B cell (primary cell): Measurements from ENCODE around the gene DIPK1B. TPM values are rescaled to one million over a fixed set of nuclear protein-coding genes. Genes with fewer than 3 reads are reported as not detected.

ENCODE experiments used
- ATAC-seq: fragments of 200-7000 bp; cut with Tn5 transposase; one replicate; pipeline ENCODE4 v1.10.0; 2021; ENCODE audit warnings: low read depth, mild to moderate bottlenecking, moderate number of reproducible peaks, moderate library complexity
- CTCF ChIA-PET: fragments of 350-600 bp; sonication (Branson Sonifier 250); formaldehyde crosslinking; loops from one replicate; lab custom pipeline; 2021; ENCODE audit warnings: antibody characterized with exemption, inconsistent platforms; lab: Charles Lee
- POLR2A ChIA-PET: fragments of 350-600 bp; sonication (Branson Sonifier 250); formaldehyde crosslinking; loops from one replicate; lab custom pipeline; 2021; ENCODE audit warnings: antibody characterized with exemption; lab: Charles Lee
- DNase-seq: peaks from one replicate; pipeline ENCODE4 v3.0.0; 2013
- H2AFZ ChIP-seq: 2 replicates; pipeline ENCODE4 v1.6.1; 2012; ENCODE audit warnings: mild to moderate bottlenecking, low read depth, low read length; ENCODE audit not compliant: insufficient read depth, poor library complexity, severe bottlenecking
- H3K27ac ChIP-seq, 2 donors: 1 replicate in 1 of 2; 2 replicates in 1 of 2; pipeline ENCODE4 v1.5.1; 2012 to 2013; ENCODE audit warnings: low read length in 2 of 2, mild to moderate bottlenecking in 2 of 2, moderate library complexity in 1 of 2
- H3K27me3 ChIP-seq, 4 experiments: fragments of 200-600 bp in 1 of 4; sonication (generic) in 1 of 4; replicated peaks in 1 of 4; 1 replicate in 2 of 4; 2 replicates in 2 of 4; pipeline versions ENCODE4 v1.6.1 to v1.7.0; 2013 to 2016; ENCODE audit warnings: low read length in 3 of 4, mild to moderate bottlenecking in 2 of 4, mixed read lengths in 1 of 4, moderate library complexity in 1 of 4; ENCODE audit not compliant: insufficient read depth in 4 of 4, control insufficient read depth in 3 of 4; ENCODE audit errors: control extremely low read depth in 1 of 4
- H3K36me3 ChIP-seq, 2 experiments: replicated peaks in 1 of 2; 1 replicate in 1 of 2; 2 replicates in 1 of 2; pipeline versions ENCODE4 v1.6.1 to v1.7.1; 2013; ENCODE audit warnings: low read length in 1 of 2; ENCODE audit not compliant: insufficient read depth in 2 of 2, control insufficient read depth in 1 of 2; ENCODE audit errors: control extremely low read depth in 1 of 2, extremely low read depth in 1 of 2
- H3K4me1 ChIP-seq, 2 donors: fragments of 200-600 bp in 1 of 2; sonication (generic) in 1 of 2; 1 replicate in 1 of 2; 2 replicates in 1 of 2; pipeline versions ENCODE4 v1.5.1 to v1.6.1; 2013 to 2017; ENCODE audit warnings: low read length in 2 of 2; ENCODE audit not compliant: control insufficient read depth in 2 of 2, insufficient read depth in 2 of 2
- H3K4me2 ChIP-seq: replicated peaks from 2 replicates; pipeline ENCODE3; 2012; ENCODE audit warnings: mild to moderate bottlenecking, low read depth, low read length; ENCODE audit not compliant: poor library complexity, severe bottlenecking
- H3K4me3 ChIP-seq, 5 experiments: fragments of 200-600 bp in 1 of 5; sonication (generic) in 1 of 5; 1 replicate in 3 of 5; 2 replicates in 2 of 5; pipeline versions ENCODE4 v1.5.1 to v1.7.0; 2011 to 2016; ENCODE audit warnings: low read length in 4 of 5, mild to moderate bottlenecking in 4 of 5, low read depth in 2 of 5, control low read depth in 1 of 5, moderate library complexity in 1 of 5; ENCODE audit not compliant: insufficient read depth in 1 of 5; ENCODE audit errors: control extremely low read depth in 1 of 5, extremely low read depth in 1 of 5
- H3K79me2 ChIP-seq: fragments of 200-600 bp; sonication (generic); one replicate; pipeline ENCODE4 v1.6.0; 2016; ENCODE audit warnings: low read length; ENCODE audit not compliant: control insufficient read depth, insufficient read depth
- H3K9ac ChIP-seq: fragments of 200-600 bp; sonication (generic); 2 replicates; pipeline ENCODE4 v1.6.1; 2017; ENCODE audit warnings: mild to moderate bottlenecking, low read length, moderate library complexity
- H3K9me3 ChIP-seq, 3 donors: one replicate each; pipeline versions ENCODE4 v1.6.1 to v1.7.1; 2013; ENCODE audit warnings: low read length in 2 of 3; ENCODE audit not compliant: control insufficient read depth in 2 of 3, insufficient read depth in 1 of 3; ENCODE audit errors: control extremely low read depth in 1 of 3
- H4K20me1 ChIP-seq: 2 replicates; pipeline ENCODE4 v1.6.0; 2012; ENCODE audit warnings: mild to moderate bottlenecking, low read length; ENCODE audit not compliant: insufficient read depth, control insufficient read depth, poor library complexity, severe bottlenecking
- H3K27ac Mint-ChIP-seq: one replicate; pipeline ENCODE4 v1.8.0; 2021; ENCODE audit warnings: mixed read lengths
- H3K27me3 Mint-ChIP-seq: one replicate; pipeline ENCODE4 v1.8.0; 2021; ENCODE audit warnings: mixed read lengths
- H3K4me1 Mint-ChIP-seq: one replicate; pipeline ENCODE4 v1.8.0; 2021; ENCODE audit warnings: mixed read lengths
- H3K4me3 Mint-ChIP-seq: one replicate; pipeline ENCODE4 v1.8.0; 2021; ENCODE audit warnings: mixed read lengths
- H3K9me3 Mint-ChIP-seq: one replicate; pipeline ENCODE4 v1.8.0; 2022; ENCODE audit warnings: mixed read lengths; ENCODE audit not compliant: insufficient read depth
- CTCF ChIP-seq: fragments of 200-600 bp; IDR thresholded peaks from one replicate; pipeline ENCODE4 v1.8.0; 2022; ENCODE audit warnings: antibody characterized with exemption, mild to moderate bottlenecking
- EZH2 ChIP-seq: IDR thresholded peaks from 2 replicates; pipeline ENCODE4 v1.6.1; 2012; ENCODE audit warnings: borderline replicate concordance, low read depth, mild to moderate bottlenecking, moderate library complexity, low read length; ENCODE audit not compliant: insufficient read depth, poor library complexity, severe bottlenecking
- WGBS: methylation state at CpG from one replicate; pipeline ENCODE4 v1.1.5; 2013; ENCODE audit warnings: missing lambda C conversion rate; ENCODE audit not compliant: insufficient coverage; 5-methylcytosine and 5-hydroxymethylcytosine counted together
- intact Hi-C: fragments of 100-400 bp; cut with micrococcal nuclease; formaldehyde crosslinking; loops from one replicate; pipeline ENCODE4 v1.10.0; 2022
- polyA plus RNA-seq: library from polyadenylated mRNA; depleted of rRNA; stranded (reverse); fragments of >200 nt; gene quantifications from 2 replicates; pipeline ENCODE4 v1.2.3, GENCODE V29; 2012
- total RNA-seq, 2 donors: library from RNA; stranded (reverse); fragments of 120-200 nt in 1 of 2; gene quantifications; 1 replicate in 1 of 2; 2 replicates in 1 of 2; pipeline versions ENCODE4 v1.2.3 to v1.2.4, GENCODE V29; 2013 to 2022

Gene DIPK1B
- total and polyA plus RNA-seq, 2 donors (not counting 1 experiment from before 2014, with no cell fraction given): 9.6 TPM

GRCh38 chr9:136751814-136752213 lies 39.4 kb downstream of the DIPK1B start:
- Histone ChIP-seq H3K9me3 (peaks cover 4 to 56% (median 29%) of the 10 kb centered on the region in 3 donors), H2AFZ (no peak overlapping the region), H3K9ac (no peak overlapping the region), H3K36me3 (no peaks in the 10 kb centered on the region), H3K4me2 (no peak overlapping the region), H3K4me3 (no peak overlapping the region), H3K27ac (no peak overlapping the region), H3K79me2 (no peaks in the 10 kb centered on the region), H3K4me1 (peaks cover 47 to 72% of the 10 kb centered on the region in 2 donors), H3K27me3 (no peaks in the 10 kb centered on the region), H4K20me1 (no peaks in the 10 kb centered on the region)
- DNase-seq: no peak
- intact Hi-C loops: loop anchor here (10.0 kb wide), 1 partner anchor 207 kb away; the partner anchor contains the start of gene NOTCH1
- ATAC-seq: no peak
- no peaks in the 10 kb centered on the region for H3K27me3 Mint-ChIP-seq
- no peak for TF ChIP-seq CTCF
- no peak for TF ChIP-seq EZH2
- peaks cover 62% of the 10 kb centered on the region for H3K4me1 Mint-ChIP-seq
- POLR2A ChIA-PET: interaction anchor here (0.6 to 5.9 kb wide), 3 partner anchors 11 to 32 kb away, joined by 3 to 60 read pairs (median 3); no protein-coding TSS in a partner anchor
- peak overlapping the region; percentile 96 for H3K27ac Mint-ChIP-seq
- peaks cover 5% of the 10 kb centered on the region for H3K9me3 Mint-ChIP-seq
- no peak overlapping the region for H3K4me3 Mint-ChIP-seq
- CTCF ChIA-PET: no interaction called here

GRCh38 chr9:136753371-136754058 lies 41.1 kb downstream of the DIPK1B start:
- Histone ChIP-seq H3K27ac (peak overlapping the region; percentile 54 to 61), H3K36me3 (no peaks in the 10 kb centered on the region), H3K4me2 (peak overlapping the region; percentile 60), H3K9ac (no peak overlapping the region), H3K4me1 (peaks cover 55 to 73% of the 10 kb centered on the region in 2 donors), H3K4me3 (no peak overlapping the region), H2AFZ (no peak overlapping the region), H3K27me3 (no peaks in the 10 kb centered on the region), H3K9me3 (peaks cover 4 to 72% (median 29%) of the 10 kb centered on the region in 3 donors), H4K20me1 (no peaks in the 10 kb centered on the region), H3K79me2 (no peaks in the 10 kb centered on the region)
- H3K9me3 Mint-ChIP-seq: peaks cover 5% of the 10 kb centered on the region
- H3K27me3 Mint-ChIP-seq: no peaks in the 10 kb centered on the region
- DNase-seq (peak; percentile 37), ATAC-seq (no peak)
- intact Hi-C loops: loop anchor here (10.0 kb wide), 1 partner anchor 209 kb away; the partner anchor contains the start of gene NOTCH1
- WGBS: 76% methylated on average over 30 of the region's 31 CpGs
- H3K4me3 Mint-ChIP-seq: no peak overlapping the region
- peak overlapping the region; percentile 74 for H3K27ac Mint-ChIP-seq
- CTCF ChIA-PET: interaction anchor here (2.6 kb wide), 1 partner anchor 26 kb away, joined by 14 read pairs; no protein-coding TSS in a partner anchor
- TF ChIP-seq EZH2 (no peak), CTCF (no peak)
- POLR2A ChIA-PET: interaction anchor here (1.0 to 2.7 kb wide), 5 partner anchors 8 to 26 kb away, joined by 4 to 11 read pairs (median 7); partner anchors contain the start of gene LCN10
- H3K4me1 Mint-ChIP-seq: peaks cover 62% of the 10 kb centered on the region
